Endothelial cell of umbilical vein (primary cell): ENCODE measurements around the gene STK24. TPM values are rescaled to one million over a fixed set of nuclear protein-coding genes. Genes with fewer than 3 reads are reported as not detected.

Experiments used
- BruUV-seq: library from RNA; stranded (reverse); fragments of 400-500 nt; replicated peaks from 2 replicates; lab custom pipeline; 2021; lab: Mats Ljungman, UMichigan
- CTCF ChIA-PET: fragments of 300-600, 350-600 bp; sonication (Branson Sonifier 250); formaldehyde crosslinking; loops from one replicate; lab custom pipeline; 2021; ENCODE audit warnings: antibody characterized with exemption, inconsistent platforms; lab: Charles Lee
- POLR2A ChIA-PET: fragments of 300-600, 350-600 bp; sonication (Branson Sonifier 250); formaldehyde crosslinking; loops from one replicate; lab custom pipeline; 2021; ENCODE audit warnings: antibody characterized with exemption, inconsistent platforms; lab: Charles Lee
- DNase-seq: peaks from one replicate; pipeline ENCODE4 v3.0.0-alpha.2; 2011; ENCODE audit warnings: low read depth, low spot score
- FAIRE-seq: peaks from 2 replicates; lab custom pipeline; 2011; peaks lifted over from hg19 to GRCh38; lab: Jason Lieb, UNC
- H2AFZ ChIP-seq: 2 replicates; pipeline ENCODE4 v1.6.0; 2012; ENCODE audit warnings: low read depth, low read length, control low read depth, inconsistent platforms
- H3K27ac ChIP-seq: 2 replicates; pipeline ENCODE4 v1.5.1; 2011; ENCODE audit warnings: low read depth, mild to moderate bottlenecking, control low read depth, low read length, moderate library complexity; ENCODE audit not compliant: insufficient read depth
- H3K27me3 ChIP-seq, 2 experiments: 2 replicates each; pipeline versions ENCODE4 v1.6.0 to v1.6.1; 2011; ENCODE audit warnings: low read length in 2 of 2, mixed read lengths in 1 of 2; ENCODE audit not compliant: control insufficient read depth in 2 of 2, insufficient read depth in 2 of 2
- H3K36me3 ChIP-seq, 2 experiments: 2 replicates in 1 of 2; 3 replicates in 1 of 2; pipeline ENCODE4 v1.5.1; 2011; ENCODE audit warnings: low read length in 2 of 2, mild to moderate bottlenecking in 1 of 2, moderate library complexity in 1 of 2; ENCODE audit not compliant: control insufficient read depth in 2 of 2, insufficient read depth in 2 of 2; ENCODE audit errors: extremely low read depth in 1 of 2
- H3K4me1 ChIP-seq: 3 replicates; pipeline ENCODE4 v1.5.1; 2011; ENCODE audit warnings: mild to moderate bottlenecking, low read length; ENCODE audit not compliant: control insufficient read depth, insufficient read depth; ENCODE audit errors: extremely low read depth
- H3K4me2 ChIP-seq: 2 replicates; pipeline ENCODE4 v1.6.1; 2011; ENCODE audit warnings: low read length, control low read depth, mixed read lengths; ENCODE audit not compliant: insufficient read depth
- H3K4me3 ChIP-seq, 3 experiments: fragments of 200-600 bp in 1 of 3; sonication (generic), shearing (Covaris generic) in 1 of 3; replicated peaks in 1 of 3; 2 replicates each; pipeline ENCODE4 v1.5.1; 2011 to 2016; ENCODE audit warnings: control low read depth in 3 of 3, low read length in 3 of 3, mild to moderate bottlenecking in 2 of 3, inconsistent platforms in 1 of 3, low read depth in 1 of 3, moderate library complexity in 1 of 3; ENCODE audit not compliant: insufficient read depth in 1 of 3
- H3K79me2 ChIP-seq: 2 replicates; pipeline ENCODE4 v1.6.0; 2012; ENCODE audit warnings: low read length, inconsistent platforms; ENCODE audit not compliant: control insufficient read depth, insufficient read depth
- H3K9ac ChIP-seq: replicated peaks from 2 replicates; pipeline ENCODE3; 2011; ENCODE audit warnings: low read length, control low read depth; ENCODE audit not compliant: insufficient read depth; ENCODE audit errors: extremely low read depth
- H3K9me1 ChIP-seq: replicated peaks from 3 replicates; pipeline ENCODE4 v1.6.0; 2011; ENCODE audit warnings: mild to moderate bottlenecking, low read length; ENCODE audit not compliant: control insufficient read depth, insufficient read depth; ENCODE audit errors: extremely low read depth
- H3K9me3 ChIP-seq: replicated peaks from 2 replicates; pipeline ENCODE4 v1.5.1; 2012; ENCODE audit warnings: low read length, inconsistent platforms; ENCODE audit not compliant: control insufficient read depth, insufficient read depth
- H4K20me1 ChIP-seq: replicated peaks from 2 replicates; pipeline ENCODE3; 2011; ENCODE audit warnings: mild to moderate bottlenecking, low read length; ENCODE audit not compliant: control insufficient read depth, insufficient read depth; ENCODE audit errors: extremely low read depth
- CTCF ChIP-seq, 2 donors: IDR thresholded peaks; 1 replicate in 1 of 2; 2 replicates in 1 of 2; pipeline ENCODE4 v1.5.1; 2011; ENCODE audit warnings: low read length in 2 of 2, mild to moderate bottlenecking in 2 of 2, moderate library complexity in 2 of 2, control low read depth in 1 of 2, inconsistent platforms in 1 of 2, low read depth in 1 of 2; ENCODE audit not compliant: insufficient read depth in 1 of 2; ENCODE audit errors: extremely low read depth in 1 of 2
- EZH2 ChIP-seq: IDR thresholded peaks from 2 replicates; pipeline ENCODE4 v1.6.1; 2012; ENCODE audit warnings: borderline replicate concordance, low read depth, mild to moderate bottlenecking, moderate library complexity, low read length, inconsistent platforms; ENCODE audit not compliant: severe bottlenecking
- FOS ChIP-seq: IDR thresholded peaks from 2 replicates; pipeline ENCODE4 v1.6.1; 2011; ENCODE audit warnings: mild to moderate bottlenecking, low read length, moderate library complexity, borderline replicate concordance; ENCODE audit not compliant: insufficient read depth
- GATA2 ChIP-seq: IDR thresholded peaks from 2 replicates; pipeline ENCODE4 v1.7.0; 2011; ENCODE audit warnings: low read depth, mild to moderate bottlenecking, moderate library complexity, mixed read lengths, low read length; ENCODE audit not compliant: insufficient read length, insufficient read depth
- JUN ChIP-seq: IDR thresholded peaks from 2 replicates; pipeline ENCODE4 v1.6.1; 2011; ENCODE audit warnings: borderline replicate concordance, low read depth; ENCODE audit not compliant: insufficient read length, insufficient read depth
- MAX ChIP-seq: IDR thresholded peaks from 2 replicates; pipeline ENCODE4 v1.6.1; 2011; ENCODE audit not compliant: insufficient read depth, insufficient read length
- MYC ChIP-seq: IDR thresholded peaks from one replicate; pipeline ENCODE4 v1.6.1; 2011; ENCODE audit warnings: mild to moderate bottlenecking, low read depth, low read length
- POLR2A ChIP-seq: IDR thresholded peaks from 2 replicates; pipeline ENCODE4 v1.6.1; 2012; ENCODE audit warnings: low read depth, mild to moderate bottlenecking, control low read depth, low read length
- POLR2AphosphoS5 ChIP-seq: IDR thresholded peaks from 2 replicates; pipeline ENCODE4 v1.6.1; 2012; ENCODE audit warnings: low read depth, mild to moderate bottlenecking, control low read depth, low read length, moderate library complexity; ENCODE audit not compliant: insufficient read depth
- dilution Hi-C: fragments of 300-500 bp; cut with MboI; formaldehyde crosslinking; loops from one replicate; pipeline ENCODE4 v1.15.0; 2019; ENCODE audit warnings: low sequenced_read_pairs; ENCODE audit not compliant: extremely low pct_ligation_motif_present
- intact Hi-C: fragments of 100-400 bp; cut with micrococcal nuclease; formaldehyde crosslinking; loops from one replicate; pipeline ENCODE4 v1.10.0; 2022
- polyA plus RNA-seq, 4 experiments: library from polyadenylated mRNA; depleted of rRNA in 3 of 4; stranded (reverse) in 3 of 4; unstranded in 1 of 4; fragments of >200 nt; gene quantifications; 2 replicates each; pipeline versions ENCODE4 v1.2.1 to v1.2.3, GENCODE V29; 2011 to 2012; ENCODE audit warnings: missing spikeins in 1 of 4
- total RNA-seq: library from RNA; stranded (reverse); gene quantifications from 2 replicates; pipeline ENCODE4 v1.2.3, GENCODE V29; 2021

Gene STK24
- total and polyA plus RNA-seq, 2 donors (not counting 3 experiments of a cell fraction or from before 2014, with no cell fraction given): 43.3 to 100 TPM

GRCh38 chr13:98523455-98524102 is 53.3 kb downstream of the STK24 start:
- CTCF ChIA-PET: no interaction called here
- H4K20me1 ChIP-seq: no peaks in the 10 kb centered on the region
- DNase-seq: no peak
- no peak overlapping the region for H3K27ac ChIP-seq
- H3K79me2 ChIP-seq: peaks cover 97% of the 10 kb centered on the region
- dilution Hi-C loops (no loop called here), intact Hi-C loops (no loop called here)
- no peak overlapping the region for H3K4me2 ChIP-seq
- no peaks in the 10 kb centered on the region for H3K4me1 ChIP-seq
- H3K4me3 ChIP-seq: no peak overlapping the region
- H3K27me3 ChIP-seq: no peaks in the 10 kb centered on the region
- no peak for TF ChIP-seq JUN
- TF ChIP-seq CTCF (IDR thresholded peaks at IDR 0.05; ENCODE audit: extremely low read depth in 1 of 2, insufficient read depth in 1 of 2, low read depth in 1 of 2, low read length in 2 of 2): no peak
- TF ChIP-seq GATA2: no peak
- TF ChIP-seq POLR2A: no peak
- TF ChIP-seq MYC: no peak
- TF ChIP-seq EZH2: no peak
- no peak for TF ChIP-seq MAX
- TF ChIP-seq FOS: no peak
- TF ChIP-seq POLR2AphosphoS5: no peak
- H3K9me1 ChIP-seq: no peaks in the 10 kb centered on the region
- no peaks in the 10 kb centered on the region for H3K36me3 ChIP-seq
- no TSS peak for BruUV-seq
- FAIRE-seq: no peak
- H2AFZ ChIP-seq: no peak overlapping the region
- no peak overlapping the region for H3K9ac ChIP-seq
- H3K9me3 ChIP-seq: no peaks in the 10 kb centered on the region
- POLR2A ChIA-PET: interaction anchor here (0.5 kb wide), 1 partner anchor 16 kb away, joined by 5 read pairs; no protein-coding TSS in a partner anchor
